Panc1 (cell line): ENCODE data around the gene FRYL.

Experiments used
- CTCF ChIP-seq: fragments of 450-650 bp; IDR thresholded peaks from 2 replicates; pipeline ENCODE4 v1.5.1; 2017; ENCODE audit warnings: mild to moderate bottlenecking
- POLR2AphosphoS5 ChIP-seq: IDR thresholded peaks from 2 replicates; pipeline ENCODE4 v1.6.1; 2012; ENCODE audit warnings: mild to moderate bottlenecking, low read depth, low read length, moderate library complexity
- REST ChIP-seq, 2 experiments: IDR thresholded peaks; 2 replicates each; pipeline ENCODE4 v1.6.1; 2011 to 2012; ENCODE audit warnings: low read depth in 2 of 2, control low read depth in 1 of 2, low read length in 1 of 2, mild to moderate bottlenecking in 1 of 2, moderate library complexity in 1 of 2; ENCODE audit not compliant: insufficient read depth in 1 of 2
- SIN3A ChIP-seq: IDR thresholded peaks from 2 replicates; pipeline ENCODE4 v1.6.1; 2012; ENCODE audit warnings: low read depth, mild to moderate bottlenecking, low read length, moderate library complexity, borderline replicate concordance; ENCODE audit not compliant: insufficient read depth
- TCF7L2 ChIP-seq: IDR thresholded peaks from 2 replicates; pipeline ENCODE4 v1.6.1; 2011; ENCODE audit warnings: mild to moderate bottlenecking, low read depth, low read length, inconsistent platforms

GRCh38 chr4:48623182-48623780 is 156.8 kb downstream of the FRYL start:
- no peak for TF ChIP-seq CTCF
- no peak for TF ChIP-seq SIN3A
- no peak for TF ChIP-seq REST (IDR thresholded peaks at IDR 0.05; ENCODE audit: insufficient read depth in 1 of 2, low read depth in 2 of 2, low read length in 1 of 2)
- no peak for TF ChIP-seq POLR2AphosphoS5
- no peak for TF ChIP-seq TCF7L2
